ENCODE data around the gene NAV1. TPM values are rescaled to one million over a fixed set of nuclear protein-coding genes. Genes with fewer than 3 reads are reported as not detected.

The NAV1 gene
- total and polyA plus RNA-seq, 2 experiments from 2014 or later: 75.6 to 79.0 TPM

- peak overlapping the region; percentile 39 for H3K9ac ChIP-seq
- TF ChIP-seq EZH2 (IDR thresholded peaks at IDR 0.05; ENCODE audit: insufficient read depth, poor library complexity, severe bottlenecking): no peak
- no peak for TF ChIP-seq EZH2phosphoT487 (IDR thresholded peaks at IDR 0.05; ENCODE audit: insufficient read depth, low read depth)
- peaks cover 91% of the 10 kb centered on the region for H3K79me2 ChIP-seq (ENCODE audit: insufficient read depth)
- H4K20me1 ChIP-seq (ENCODE audit: insufficient read depth): no peaks in the 10 kb centered on the region
- H3K4me3 ChIP-seq: no peak overlapping the region
- no peak overlapping the region for H2AFZ ChIP-seq
- in situ Hi-C loops (cut with MboI): loop anchor here (10.0 kb wide), 1 partner anchor 237 kb away; no protein-coding TSS in a partner anchor
- H3K36me3 ChIP-seq (ENCODE audit: low read depth): no peaks in the 10 kb centered on the region
- no peaks in the 10 kb centered on the region for H3K27me3 ChIP-seq (replicated peaks; ENCODE audit: insufficient read depth)
- peaks cover 81% of the 10 kb centered on the region for H3F3A ChIP-seq (ENCODE audit: insufficient read depth)
- H3K9me2 ChIP-seq (ENCODE audit: insufficient read depth): no peaks in the 10 kb centered on the region
- no peaks in the 10 kb centered on the region for H3K9me3 ChIP-seq (ENCODE audit: low read depth)
- WGBS, 2 experiments (ENCODE audit: low coverage in 1 of 2, low lambda C conversion rate in 2 of 2, missing lambda C conversion rate in 2 of 2): 62 to 63% methylated on average over 7 of the region's 7 CpGs
- DNase-seq: no peak
- H3K4me1 ChIP-seq (ENCODE audit: insufficient read depth): peaks cover 72% of the 10 kb centered on the region
- H3K4me2 ChIP-seq (ENCODE audit: unreplicated experiment): peak overlapping the region; percentile 33
- H3K27ac ChIP-seq: peak overlapping the region; percentile 52
These were observed 18.6 kb downstream of the NAV1 start for GRCh38 chr1:201557572-201557958.

GRCh38 chr1:201559679-201560162 lies 20.8 kb downstream of the NAV1 start:
- H3K9me3 ChIP-seq (ENCODE audit: low read depth): no peaks in the 10 kb centered on the region
- H3K4me3 ChIP-seq: no peak overlapping the region
- no peak overlapping the region for H2AFZ ChIP-seq
- H3K4me2 ChIP-seq (ENCODE audit: unreplicated experiment): peak overlapping the region; percentile 58
- peaks cover 70% of the 10 kb centered on the region for H3K4me1 ChIP-seq (ENCODE audit: insufficient read depth)
- 5 to 9% methylated on average over 13 of the region's 13 CpGs for WGBS, 2 experiments (ENCODE audit: low coverage in 1 of 2, low lambda C conversion rate in 2 of 2, missing lambda C conversion rate in 2 of 2)
- peak; percentile 91 for DNase-seq
- H3K79me2 ChIP-seq (ENCODE audit: insufficient read depth): peaks cover 86% of the 10 kb centered on the region
- no peaks in the 10 kb centered on the region for H3K9me2 ChIP-seq (ENCODE audit: insufficient read depth)
- H3K36me3 ChIP-seq (ENCODE audit: low read depth): no peaks in the 10 kb centered on the region
- TF ChIP-seq EZH2phosphoT487 (IDR thresholded peaks at IDR 0.05; ENCODE audit: insufficient read depth, low read depth) (no peak), EZH2 (IDR thresholded peaks at IDR 0.05; ENCODE audit: insufficient read depth, poor library complexity, severe bottlenecking) (no peak)
- peak overlapping the region; percentile 97 for H3K27ac ChIP-seq
- no peaks in the 10 kb centered on the region for H3K27me3 ChIP-seq (replicated peaks; ENCODE audit: insufficient read depth)
- no peaks in the 10 kb centered on the region for H4K20me1 ChIP-seq (ENCODE audit: insufficient read depth)
- H3F3A ChIP-seq (ENCODE audit: insufficient read depth): peaks cover 78% of the 10 kb centered on the region
- in situ Hi-C loops (cut with MboI): loop anchor here (10.0 kb wide), 2 partner anchors 145 to 235 kb away; no protein-coding TSS in a partner anchor
- H3K9ac ChIP-seq: peak overlapping the region; percentile 78

- H3F3A ChIP-seq (ENCODE audit: insufficient read depth): peaks cover 76% of the 10 kb centered on the region
- no peak for DNase-seq
- H3K27me3 ChIP-seq (replicated peaks; ENCODE audit: insufficient read depth): no peaks in the 10 kb centered on the region
- TF ChIP-seq EZH2 (IDR thresholded peaks at IDR 0.05; ENCODE audit: insufficient read depth, poor library complexity, severe bottlenecking): no peak
- TF ChIP-seq EZH2phosphoT487 (IDR thresholded peaks at IDR 0.05; ENCODE audit: insufficient read depth, low read depth): no peak
- H3K4me1 ChIP-seq (ENCODE audit: insufficient read depth): peaks cover 73% of the 10 kb centered on the region
- no peaks in the 10 kb centered on the region for H3K36me3 ChIP-seq (ENCODE audit: low read depth)
- in situ Hi-C loops (cut with MboI): loop anchor here (10.0 kb wide), 1 partner anchor 144 kb away; no protein-coding TSS in a partner anchor
- H3K9me2 ChIP-seq (ENCODE audit: insufficient read depth): no peaks in the 10 kb centered on the region
- WGBS, 2 experiments (ENCODE audit: low coverage in 1 of 2, low lambda C conversion rate in 2 of 2, missing lambda C conversion rate in 2 of 2): 75 to 80% methylated on average over 9 of the region's 9 CpGs
- no peaks in the 10 kb centered on the region for H3K9me3 ChIP-seq (ENCODE audit: low read depth)
- H3K79me2 ChIP-seq (ENCODE audit: insufficient read depth): peaks cover 86% of the 10 kb centered on the region
- peak overlapping the region; percentile 97 for H3K27ac ChIP-seq
- no peak overlapping the region for H2AFZ ChIP-seq
- no peak overlapping the region for H3K4me3 ChIP-seq
- no peaks in the 10 kb centered on the region for H4K20me1 ChIP-seq (ENCODE audit: insufficient read depth)
- peak overlapping the region; percentile 58 for H3K4me2 ChIP-seq (ENCODE audit: unreplicated experiment)
- H3K9ac ChIP-seq: peak overlapping the region; percentile 78
These were observed 21.6 kb downstream of the NAV1 start for GRCh38 chr1:201560328-201561194.

DNA sequence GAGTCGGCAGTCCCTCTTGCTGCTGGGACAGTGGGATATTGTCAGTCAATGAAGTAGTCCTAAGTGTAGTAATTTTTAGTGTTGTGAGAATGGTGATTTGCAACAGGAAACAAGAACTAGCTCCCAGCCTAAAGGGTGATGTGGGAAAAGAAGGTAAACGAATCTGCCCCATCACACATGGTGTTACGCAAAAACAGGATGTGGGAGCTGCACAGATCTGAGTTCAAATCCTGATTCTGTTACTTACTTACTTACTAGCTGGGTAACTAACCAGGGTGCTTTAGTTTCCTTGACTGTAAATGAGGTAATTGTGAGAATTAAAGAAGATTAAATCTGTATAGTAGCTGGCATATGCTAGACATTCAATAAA lies 22.3 kb downstream of the NAV1 start:
- Histone ChIP-seq H3K9me2 (ENCODE audit: insufficient read depth) (no peaks in the 10 kb centered on the region), H3K4me3 (no peak overlapping the region), H3K9me3 (ENCODE audit: low read depth) (no peaks in the 10 kb centered on the region), H3K27me3 (replicated peaks; ENCODE audit: insufficient read depth) (no peaks in the 10 kb centered on the region), H3K9ac (peak overlapping the region; percentile 78; the same call in 1 of the 2 replicates), H2AFZ (no peak overlapping the region), H4K20me1 (ENCODE audit: insufficient read depth) (no peaks in the 10 kb centered on the region), H3K79me2 (ENCODE audit: insufficient read depth) (peaks cover 86% of the 10 kb centered on the region), H3F3A (ENCODE audit: insufficient read depth) (peaks cover 76% of the 10 kb centered on the region), H3K4me1 (ENCODE audit: insufficient read depth) (peaks cover 79% of the 10 kb centered on the region), H3K4me2 (ENCODE audit: unreplicated experiment) (peak overlapping the region; percentile 58), H3K27ac (peak overlapping the region; percentile 97), H3K36me3 (ENCODE audit: low read depth) (no peaks in the 10 kb centered on the region)
- WGBS, 2 experiments (ENCODE audit: low coverage in 1 of 2, low lambda C conversion rate in 2 of 2, missing lambda C conversion rate in 2 of 2): 76 to 80% methylated on average over 3 of the region's 3 CpGs
- no peak for DNase-seq
- TF ChIP-seq EZH2 (IDR thresholded peaks at IDR 0.05; ENCODE audit: insufficient read depth, poor library complexity, severe bottlenecking): no peak
- no peak for TF ChIP-seq EZH2phosphoT487 (IDR thresholded peaks at IDR 0.05; ENCODE audit: insufficient read depth, low read depth)
- in situ Hi-C loops (cut with MboI): loop anchor here (10.0 kb wide), 1 partner anchor 144 kb away; no protein-coding TSS in a partner anchor
